Stimulated activated CD4-positive, alpha-beta T cell treated with anti-CD3 and anti-CD28 coated beads, Interleukin-4, amount 100 ng/mL, for 4 hours (primary cell): Measurements from ENCODE around the gene RTN4R.

Experiments used
- DNase-seq, 2 experiments: peaks; one replicate each; pipeline ENCODE4 v3.0.0-alpha.2; 2020

RTN4R gene

GRCh38 chr22:20239676-20240446 lies 28.3 kb downstream of the RTN4R start:
- no peak for DNase-seq

GRCh38 chr22:20238901-20239675 lies 29.0 kb downstream of the RTN4R start:
- no peak for DNase-seq

- peak; percentile 35 to 39 for DNase-seq
Measured at GRCh38 chr22:20238536-20238900, 29.6 kb downstream of the RTN4R start.

- peak in 1 of 2 experiments; percentile 12 for DNase-seq
Measured at GRCh38 chr22:20237480-20238440, 30.4 kb downstream of the RTN4R start.

GRCh38 chr22:20236052-20236717 lies 31.9 kb downstream of the RTN4R start:
- DNase-seq: no peak

DNA sequence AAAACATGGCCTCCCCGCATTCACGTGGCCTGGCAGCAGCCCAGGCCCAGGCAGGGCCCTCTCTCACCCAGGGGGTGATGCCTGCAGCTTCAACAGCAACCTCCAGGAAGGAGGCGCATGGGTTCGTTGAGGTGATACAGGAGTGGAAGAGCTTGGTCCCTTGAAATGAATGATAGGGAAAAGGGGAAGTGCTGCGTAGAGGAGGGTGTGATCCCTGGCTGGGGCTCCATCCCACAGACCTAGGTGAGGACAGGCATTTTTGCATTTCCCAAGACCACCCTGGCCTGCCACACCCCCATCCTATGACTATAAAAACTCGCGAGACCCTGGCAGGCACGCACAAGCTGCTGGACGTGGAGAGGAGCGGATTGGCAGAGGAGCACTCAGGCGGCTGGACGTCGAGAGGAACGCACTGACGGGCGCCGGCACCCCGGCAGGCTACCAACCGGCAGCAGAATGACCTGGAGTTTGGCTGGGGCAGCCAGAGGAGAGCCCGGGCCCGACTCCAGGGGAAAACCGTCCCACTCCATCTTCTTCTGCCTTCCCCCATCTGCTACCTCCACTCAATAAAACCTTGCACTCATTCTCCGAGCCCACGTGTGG lies 32.6 kb downstream of the RTN4R start:
- DNase-seq: no peak

DNA sequence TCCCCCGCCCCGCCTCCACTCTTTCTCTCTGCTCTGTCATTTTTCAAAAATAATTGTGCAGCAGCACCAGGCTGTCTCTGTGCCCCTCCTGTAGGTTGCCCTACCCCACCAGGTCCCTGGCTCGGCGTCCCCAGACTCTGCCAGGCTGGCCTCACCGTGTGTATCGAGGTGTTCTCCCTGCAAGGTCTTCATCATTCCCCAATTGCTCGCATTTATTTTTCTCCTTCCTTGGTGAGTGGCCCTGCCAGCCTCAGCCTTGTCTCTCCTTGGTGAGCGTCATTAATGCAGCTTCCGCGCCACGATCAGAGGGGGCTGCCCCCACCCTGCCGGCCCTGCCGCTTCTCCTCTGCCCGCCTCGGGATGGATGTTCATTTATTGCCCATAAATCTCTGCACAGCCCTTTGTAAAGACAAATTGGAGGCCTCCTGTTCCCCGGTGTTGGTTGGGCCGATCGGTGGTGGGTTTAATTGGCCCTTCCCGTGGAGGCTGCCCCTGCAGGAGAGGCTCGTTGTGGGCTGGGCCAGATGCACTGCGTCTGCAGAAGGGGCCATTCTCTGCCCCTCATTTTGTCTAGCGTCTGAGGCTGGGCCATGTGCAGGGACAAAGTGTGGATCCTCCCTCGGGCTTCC lies 33.2 kb downstream of the RTN4R start:
- no peak for DNase-seq

GRCh38 chr22:20234314-20234682 lies 33.8 kb downstream of the RTN4R start:
- DNase-seq: no peak

GRCh38 chr22:20233351-20234313 lies 34.5 kb downstream of the RTN4R start:
- no peak for DNase-seq

DNA sequence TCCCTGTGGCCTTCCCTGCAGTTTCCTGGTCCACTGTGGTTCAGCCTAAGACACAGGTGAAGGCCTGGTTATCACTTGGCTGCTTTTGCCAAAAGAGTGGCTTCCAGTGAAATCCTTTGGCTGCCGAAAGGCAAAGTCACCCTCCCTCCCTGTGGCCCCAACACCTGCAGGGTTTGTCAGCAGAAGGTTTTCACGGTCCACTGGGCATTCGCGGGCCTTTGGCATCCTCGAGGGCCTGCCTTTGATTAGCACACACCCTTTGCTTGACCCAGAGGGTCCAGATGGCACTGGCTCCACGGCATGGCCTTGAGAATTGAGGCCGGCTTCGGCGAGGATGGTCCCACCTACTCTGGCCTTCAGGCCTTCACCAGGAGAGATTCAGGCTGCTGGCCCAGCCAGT lies 35.3 kb downstream of the RTN4R start:
- DNase-seq: no peak

GRCh38 chr22:20232237-20232598 lies 35.9 kb downstream of the RTN4R start:
- no peak for DNase-seq

DNA sequence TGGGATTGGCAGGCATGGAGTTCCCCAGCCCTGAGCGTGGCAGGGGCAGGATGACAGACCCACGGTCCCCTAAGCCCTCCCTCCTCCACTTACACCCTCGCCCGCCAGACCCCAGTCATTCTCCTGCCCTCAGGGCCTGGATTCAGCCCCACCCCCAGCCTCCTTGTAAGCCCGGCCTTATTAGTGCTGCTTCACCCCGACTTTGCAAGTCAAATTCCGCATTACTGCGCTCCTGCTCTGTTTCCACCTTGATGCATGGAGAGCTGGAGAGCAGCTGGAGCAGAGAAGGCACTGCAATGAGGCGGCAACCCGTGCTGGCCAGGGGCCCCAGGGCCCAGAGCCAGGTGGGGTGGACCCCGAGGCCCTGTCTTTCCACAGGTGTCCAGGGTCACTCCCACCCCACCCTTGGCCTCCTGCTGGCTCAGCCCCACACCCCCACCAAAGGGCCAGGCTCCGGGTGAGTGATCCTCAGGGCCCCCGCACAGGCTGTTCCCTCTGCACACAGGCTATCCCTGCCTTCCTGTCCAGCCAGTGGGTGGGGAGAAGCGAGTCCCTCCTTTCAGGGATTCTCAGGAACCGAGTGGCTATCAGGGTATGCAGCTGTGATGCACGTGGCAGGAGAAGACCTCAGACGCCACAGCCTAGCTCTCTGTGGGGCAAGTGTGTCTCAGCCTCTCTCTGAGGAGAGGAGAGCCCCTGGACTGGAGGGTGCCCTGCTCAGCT lies 36.4 kb downstream of the RTN4R start:
- DNase-seq: no peak

- no peak for DNase-seq
Measured at GRCh38 chr22:20230777-20231420, 37.2 kb downstream of the RTN4R start.

DNA sequence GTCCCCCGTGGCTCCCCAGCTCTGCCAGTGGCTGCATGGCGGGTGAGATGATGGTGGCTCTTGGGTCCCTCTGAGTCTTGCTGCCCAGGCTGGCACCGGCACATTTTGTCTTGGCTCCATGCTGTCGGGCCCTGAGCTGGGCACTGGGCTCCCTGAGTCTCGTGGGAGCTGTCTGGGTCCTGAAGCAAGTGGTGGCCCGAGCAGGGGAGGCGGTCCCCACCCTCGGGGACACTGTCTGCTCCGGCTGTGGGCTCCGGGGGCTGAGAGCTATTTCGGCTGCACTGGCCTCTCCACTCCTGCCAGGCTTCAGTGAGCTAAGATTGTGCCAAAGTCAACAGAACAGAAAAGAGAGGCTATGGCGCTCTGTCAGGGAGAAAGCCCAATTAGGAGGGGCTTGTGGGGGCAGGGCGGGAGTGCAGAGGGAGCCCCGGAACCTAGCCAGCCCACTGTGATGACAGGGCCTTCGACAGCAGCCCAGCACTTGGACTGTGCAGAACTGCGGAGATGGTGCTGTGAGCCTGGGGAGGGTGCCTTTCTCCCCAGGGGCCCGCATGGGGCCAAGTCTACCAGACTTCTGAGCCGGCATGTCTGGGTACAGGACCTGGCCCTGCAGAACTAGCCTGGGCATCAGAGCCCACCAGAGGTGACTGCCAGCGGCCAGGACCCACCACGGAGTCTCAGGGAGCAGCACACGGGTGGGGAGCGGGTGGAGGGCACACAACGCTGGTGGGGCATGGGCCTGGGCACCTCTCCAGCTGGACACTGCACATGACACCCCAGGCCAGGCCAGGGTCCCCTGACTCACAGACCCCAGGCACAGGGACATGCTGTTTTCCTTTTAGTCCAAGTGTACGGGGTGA lies 38.0 kb downstream of the RTN4R start:
- no peak for DNase-seq

DNA sequence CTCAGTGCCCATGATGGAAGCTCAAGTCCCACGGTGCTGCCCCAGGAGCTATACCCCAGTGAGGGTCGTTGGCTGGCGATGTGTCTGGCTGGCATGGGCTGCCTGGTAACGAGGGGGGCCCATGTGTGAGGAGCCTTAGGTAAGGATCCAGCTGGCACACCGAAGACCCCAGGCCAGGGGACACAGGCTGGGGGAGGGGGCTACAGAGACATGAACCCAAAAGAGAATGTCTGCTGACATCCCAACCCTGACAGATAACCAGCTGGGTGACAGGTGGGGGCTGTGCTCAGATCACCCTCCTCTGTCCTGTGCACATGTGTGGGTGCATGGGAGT lies 39.2 kb downstream of the RTN4R start:
- DNase-seq: no peak

- no peak for DNase-seq
Measured at GRCh38 chr22:20228055-20228938, 39.8 kb downstream of the RTN4R start.

GRCh38 chr22:20227363-20227762 lies 40.8 kb downstream of the RTN4R start:
- DNase-seq: no peak
